ENCODE measurements around the gene SMIM24. TPM values are rescaled to one million over a fixed set of nuclear protein-coding genes. Genes with fewer than 3 reads are reported as not detected.

Gene SMIM24
- total and polyA plus RNA-seq, 2 experiments from 2014 or later = 5.0 to 21.5 TPM

- H3K4me3 ChIP-seq = no peak overlapping the region
- H3K27me3 ChIP-seq (ENCODE audit: insufficient read depth) = no peaks in the 10 kb centered on the region
- H2AFZ ChIP-seq = no peak overlapping the region
- H3K27ac ChIP-seq (ENCODE audit: low read depth) = no peak overlapping the region
- no peak for DNase-seq (ENCODE audit: low spot score)
- peaks cover 5% of the 10 kb centered on the region; the same call in 1 of the 2 replicates for H4K20me1 ChIP-seq (replicated peaks; ENCODE audit: insufficient read depth)
- H3K27ac Mint-ChIP-seq = no peak overlapping the region
- ATAC-seq = no peak
- peaks cover 8% of the 10 kb centered on the region for H3K27me3 Mint-ChIP-seq (ENCODE audit: insufficient read depth, low read depth, poor library complexity)
- peaks cover 5% of the 10 kb centered on the region; the same call in 1 of the 2 replicates for H3K36me3 ChIP-seq (ENCODE audit: insufficient read depth)
- H3K36me3 Mint-ChIP-seq (ENCODE audit: low read depth) = peaks cover 45% of the 10 kb centered on the region
- H3K4me3 Mint-ChIP-seq = no peak overlapping the region
- H3K4me2 ChIP-seq = no peak overlapping the region
- H3K4me1 Mint-ChIP-seq = peaks cover 9% of the 10 kb centered on the region
- H3K9me3 Mint-ChIP-seq = peaks cover 4% of the 10 kb centered on the region; the same call in 1 of the 3 replicates
- no peaks in the 10 kb centered on the region for H3K9me2 ChIP-seq (ENCODE audit: insufficient read depth)
- H3K4me1 ChIP-seq (ENCODE audit: insufficient read depth) = peaks cover 9% of the 10 kb centered on the region; the same call in 1 of the 2 replicates
- TF ChIP-seq ZNF114 (CRISPR knock-in tag; IDR thresholded peaks at IDR 0.05) (no peak), STAT1 (IDR thresholded peaks at IDR 0.05; ENCODE audit: unreplicated experiment) (no peak), NANOG (IDR thresholded peaks at IDR 0.05; ENCODE audit: borderline replicate concordance) (no peak), REST (IDR thresholded peaks at IDR 0.05; ENCODE audit: unreplicated experiment) (no peak), ZNF462 (CRISPR knock-in tag; IDR thresholded peaks at IDR 0.05) (no peak), ETS1 (IDR thresholded peaks at IDR 0.05) (no peak)
- TF ChIP-seq, protein P1, sequence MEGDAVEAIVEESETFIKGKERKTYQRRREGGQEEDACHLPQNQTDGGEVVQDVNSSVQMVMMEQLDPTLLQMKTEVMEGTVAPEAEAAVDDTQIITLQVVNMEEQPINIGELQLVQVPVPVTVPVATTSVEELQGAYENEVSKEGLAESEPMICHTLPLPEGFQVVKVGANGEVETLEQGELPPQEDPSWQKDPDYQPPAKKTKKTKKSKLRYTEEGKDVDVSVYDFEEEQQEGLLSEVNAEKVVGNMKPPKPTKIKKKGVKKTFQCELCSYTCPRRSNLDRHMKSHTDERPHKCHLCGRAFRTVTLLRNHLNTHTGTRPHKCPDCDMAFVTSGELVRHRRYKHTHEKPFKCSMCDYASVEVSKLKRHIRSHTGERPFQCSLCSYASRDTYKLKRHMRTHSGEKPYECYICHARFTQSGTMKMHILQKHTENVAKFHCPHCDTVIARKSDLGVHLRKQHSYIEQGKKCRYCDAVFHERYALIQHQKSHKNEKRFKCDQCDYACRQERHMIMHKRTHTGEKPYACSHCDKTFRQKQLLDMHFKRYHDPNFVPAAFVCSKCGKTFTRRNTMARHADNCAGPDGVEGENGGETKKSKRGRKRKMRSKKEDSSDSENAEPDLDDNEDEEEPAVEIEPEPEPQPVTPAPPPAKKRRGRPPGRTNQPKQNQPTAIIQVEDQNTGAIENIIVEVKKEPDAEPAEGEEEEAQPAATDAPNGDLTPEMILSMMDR (conservative IDR thresholded peaks at IDR 0.05; ENCODE audit: low read depth in 2 of 2) = no peak
- peaks cover 27% of the 10 kb centered on the region for H3K79me2 ChIP-seq (replicated peaks; ENCODE audit: insufficient read depth)
- H3F3A ChIP-seq (replicated peaks; ENCODE audit: low read depth) = 0 out of 2 replicates have a peak, but pooled peaks cover 7% of the 10 kb centered on the region
Observed at GRCh38 chr19:3497757-3498520, 17.6 kb upstream of the SMIM24 start.

Measured in GM23338 (cell line).